Loucy (cell line): ENCODE measurements around the gene MRM2.

Source experiments
- H2AFZ ChIP-seq: fragments of 200-600 bp; sonication (generic); 2 replicates; pipeline ENCODE4 v1.6.0; 2016; ENCODE audit warnings: antibody characterized with exemption, mild to moderate bottlenecking, low read length, moderate library complexity
- H3F3A ChIP-seq: fragments of 200-600 bp; 2 replicates; pipeline ENCODE4 v1.6.0; 2016; ENCODE audit warnings: antibody characterized with exemption, low read depth, mild to moderate bottlenecking
- H3K27me3 ChIP-seq: fragments of 200-600 bp; sonication (generic); 2 replicates; pipeline ENCODE4 v1.6.1; 2014; ENCODE audit warnings: low read length, mild to moderate bottlenecking; ENCODE audit not compliant: insufficient read depth, poor library complexity, severe bottlenecking
- H3K36me3 ChIP-seq: fragments of 200-600 bp; sonication (generic); 2 replicates; pipeline ENCODE4 v1.6.1; 2016; ENCODE audit warnings: low read length; ENCODE audit not compliant: insufficient read depth
- H3K4me1 ChIP-seq: fragments of 200-600 bp; sonication (generic); 2 replicates; pipeline ENCODE4 v1.5.1; 2014; ENCODE audit warnings: low read length, mild to moderate bottlenecking; ENCODE audit not compliant: insufficient read depth, poor library complexity, severe bottlenecking
- H3K4me2 ChIP-seq: fragments of 200-600 bp; sonication (generic); 2 replicates; pipeline ENCODE4 v1.6.0; 2014; ENCODE audit warnings: antibody characterized with exemption, low read length, low read depth, mild to moderate bottlenecking; ENCODE audit not compliant: poor library complexity, severe bottlenecking
- H3K4me3 ChIP-seq: fragments of 200-600 bp; sonication (generic); 2 replicates; pipeline ENCODE4 v1.5.1; 2014; ENCODE audit warnings: low read length, mild to moderate bottlenecking, mixed read lengths; ENCODE audit not compliant: poor library complexity, severe bottlenecking
- H3K79me2 ChIP-seq: fragments of 200-600 bp; sonication (generic); 2 replicates; pipeline ENCODE4 v1.6.1; 2014; ENCODE audit warnings: low read length; ENCODE audit not compliant: insufficient read depth
- H3K9ac ChIP-seq: fragments of 200-600 bp; sonication (generic); 2 replicates; pipeline ENCODE4 v1.6.0; 2014; ENCODE audit warnings: mild to moderate bottlenecking, low read depth, low read length, moderate library complexity; ENCODE audit not compliant: poor library complexity, severe bottlenecking
- H3K9me2 ChIP-seq: fragments of 200-600 bp; sonication (generic); replicated peaks from 2 replicates; pipeline ENCODE4 v1.6.1; 2016; ENCODE audit warnings: low read depth, low read length, mixed read lengths
- H3K9me3 ChIP-seq: fragments of 200-600 bp; sonication (generic); 2 replicates; pipeline ENCODE4 v1.6.1; 2014; ENCODE audit warnings: mild to moderate bottlenecking, antibody characterized with exemption, low read length, low read depth; ENCODE audit not compliant: insufficient read depth
- H4K20me1 ChIP-seq: fragments of 200-600 bp; sonication (generic); 2 replicates; pipeline ENCODE4 v1.6.0; 2014; ENCODE audit warnings: antibody characterized with exemption, low read length, mild to moderate bottlenecking; ENCODE audit not compliant: insufficient read depth, poor library complexity, severe bottlenecking
- CTCF ChIP-seq: fragments of 200-600 bp; sonication (generic); conservative IDR thresholded peaks from 2 replicates; pipeline ENCODE4 v1.5.1; 2014; ENCODE audit warnings: mild to moderate bottlenecking, antibody characterized with exemption, low read length
- EZH2phosphoT487 ChIP-seq: fragments of 200-600 bp; IDR thresholded peaks from 2 replicates; pipeline ENCODE4 v1.6.1; 2018; ENCODE audit warnings: antibody characterized with exemption, mild to moderate bottlenecking, moderate library complexity, borderline replicate concordance

The MRM2 gene

GRCh38 chr7:2260820-2261219 is 18.8 kb upstream of the MRM2 start:
- Histone ChIP-seq H3K27me3 (no peaks in the 10 kb centered on the region), H2AFZ (no peak overlapping the region), H3K4me1 (no peaks in the 10 kb centered on the region), H3K36me3 (no peaks in the 10 kb centered on the region; the same call in 1 of the 2 replicates), H3K4me2 (no peak overlapping the region), H3F3A (no peaks in the 10 kb centered on the region), H3K4me3 (no peak overlapping the region), H3K9ac (no peak overlapping the region), H3K79me2 (no peaks in the 10 kb centered on the region), H3K9me2 (no peaks in the 10 kb centered on the region), H4K20me1 (no peaks in the 10 kb centered on the region), H3K9me3 (no peaks in the 10 kb centered on the region)
- no peak for TF ChIP-seq CTCF
- TF ChIP-seq EZH2phosphoT487: no peak

GRCh38 chr7:2259480-2259879 is 17.5 kb upstream of the MRM2 start:
- Histone ChIP-seq H3K4me1 (no peaks in the 10 kb centered on the region), H3K36me3 (no peaks in the 10 kb centered on the region; the same call in 1 of the 2 replicates), H3K4me3 (no peak overlapping the region), H4K20me1 (no peaks in the 10 kb centered on the region), H3K9me3 (no peaks in the 10 kb centered on the region), H3K4me2 (no peak overlapping the region), H2AFZ (no peak overlapping the region), H3K79me2 (no peaks in the 10 kb centered on the region), H3K9me2 (no peaks in the 10 kb centered on the region), H3K9ac (no peak overlapping the region), H3K27me3 (no peaks in the 10 kb centered on the region), H3F3A (no peaks in the 10 kb centered on the region)
- TF ChIP-seq CTCF (no peak), EZH2phosphoT487 (no peak)

GRCh38 chr7:2258661-2259365 is 16.8 kb upstream of the MRM2 start:
- Histone ChIP-seq H3K79me2 (no peaks in the 10 kb centered on the region), H4K20me1 (no peaks in the 10 kb centered on the region), H3K27me3 (no peaks in the 10 kb centered on the region), H3K9me2 (no peaks in the 10 kb centered on the region), H2AFZ (no peak overlapping the region), H3K9me3 (no peaks in the 10 kb centered on the region), H3K4me3 (no peak overlapping the region), H3K4me2 (no peak overlapping the region), H3K36me3 (no peaks in the 10 kb centered on the region; the same call in 1 of the 2 replicates), H3F3A (no peaks in the 10 kb centered on the region), H3K9ac (no peak overlapping the region), H3K4me1 (no peaks in the 10 kb centered on the region)
- no peak for TF ChIP-seq CTCF
- TF ChIP-seq EZH2phosphoT487: no peak
